ENCODE measurements around the gene TMEM187. TPM values are rescaled to one million over a fixed set of nuclear protein-coding genes. Genes with fewer than 3 reads are reported as not detected.

The TMEM187 gene
- total RNA-seq: 1 to 10 TPM; 5.9 to 6.2 TPM

- H3K27ac Mint-ChIP-seq: peak within 1 kb of the TSS; percentile 100
- peaks cover 40% of the 10 kb centered on the region for H3K36me3 Mint-ChIP-seq (ENCODE audit: low read depth)
- ATAC-seq: peak; percentile 50
- peak within 1 kb of the TSS; percentile 100 for H3K4me3 Mint-ChIP-seq
- no peaks in the 10 kb centered on the region for H3K9me3 Mint-ChIP-seq (ENCODE audit: insufficient read depth)
- peaks cover 23% of the 10 kb centered on the region for H3K4me1 Mint-ChIP-seq (ENCODE audit: low read depth)
- POLR2A ChIA-PET: interaction anchor here (0.8 to 9.0 kb wide), 6 partner anchors 11 to 359 kb away, joined by 3 to 117 read pairs (median 6); partner anchors contain the start of gene ARHGAP4
- peak; percentile 93 for DNase-seq
- H3K27me3 Mint-ChIP-seq (ENCODE audit: low read depth): no peaks in the 10 kb centered on the region
- CTCF ChIA-PET: interaction anchor here (1.5 to 7.0 kb wide), 3 partner anchors 8 to 48 kb away, joined by 5 to 37 read pairs (median 6); partner anchors contain the start of gene ARHGAP4
Observed at GRCh38 chrX:153972368-153973126, at the start of gene TMEM187. Gene TMEM187 (plus strand): TSS chrX:153972754. CDS start chrX:153982063, 9,309 bp downstream.

- peaks cover 44% of the 10 kb centered on the region for H3K36me3 Mint-ChIP-seq (ENCODE audit: low read depth)
- peak overlapping the region; percentile 96 for H3K27ac Mint-ChIP-seq
- POLR2A ChIA-PET: interaction anchor here (0.8 to 9.3 kb wide), 3 partner anchors 12 to 47 kb away, joined by 3 to 90 read pairs (median 84); partner anchors contain the start of genes HCFC1, RENBP and TMEM187
Observed at GRCh38 chrX:153922932-153923857, 49.4 kb upstream of the TMEM187 start.

GRCh38 chrX:153924149-153924861 is 48.2 kb upstream of the TMEM187 start:
- DNase-seq (peak; percentile 52), ATAC-seq (no peak)
- no peaks in the 10 kb centered on the region for H3K27me3 Mint-ChIP-seq (ENCODE audit: low read depth)
- POLR2A ChIA-PET: interaction anchor here (0.6 to 9.3 kb wide), 7 partner anchors 13 to 96 kb away, joined by 3 to 90 read pairs (median 5); partner anchors contain the start of genes HCFC1, RENBP and TMEM187
- H3K9me3 Mint-ChIP-seq (ENCODE audit: insufficient read depth): no peaks in the 10 kb centered on the region
- peaks cover 42% of the 10 kb centered on the region for H3K36me3 Mint-ChIP-seq (ENCODE audit: low read depth)
- CTCF ChIA-PET: interaction anchor here (0.9 to 10.6 kb wide), 7 partner anchors 11 to 45 kb away, joined by 3 to 228 read pairs (median 5); partner anchors contain the start of genes HCFC1, NAA10, RENBP and TMEM187
- H3K4me3 Mint-ChIP-seq: peak overlapping the region; percentile 95
- peaks cover 28% of the 10 kb centered on the region for H3K4me1 Mint-ChIP-seq (ENCODE audit: low read depth)
- H3K27ac Mint-ChIP-seq: peak overlapping the region; percentile 96

More at GRCh38 chrX:153922932-153923857, 49.4 kb upstream of the TMEM187 start:
- H3K4me3 Mint-ChIP-seq: peak overlapping the region; percentile 95
- H3K27me3 Mint-ChIP-seq (ENCODE audit: low read depth): no peaks in the 10 kb centered on the region
- peaks cover 23% of the 10 kb centered on the region for H3K4me1 Mint-ChIP-seq (ENCODE audit: low read depth)
- CTCF ChIA-PET: interaction anchor here (1.1 to 10.6 kb wide), 7 partner anchors 10 to 46 kb away, joined by 3 to 228 read pairs (median 4); partner anchors contain the start of genes HCFC1, RENBP and TMEM187
- ATAC-seq (no peak), DNase-seq (no peak)
- H3K9me3 Mint-ChIP-seq (ENCODE audit: insufficient read depth): no peaks in the 10 kb centered on the region

GRCh38 chrX:153925387-153925738 is 47.2 kb upstream of the TMEM187 start:
- Mint-ChIP-seq H3K27ac (peak overlapping the region; percentile 96), H3K36me3 (ENCODE audit: low read depth) (peaks cover 41% of the 10 kb centered on the region), H3K9me3 (ENCODE audit: insufficient read depth) (no peaks in the 10 kb centered on the region), H3K4me1 (ENCODE audit: low read depth) (peaks cover 29% of the 10 kb centered on the region), H3K4me3 (peak overlapping the region; percentile 95), H3K27me3 (ENCODE audit: low read depth) (no peaks in the 10 kb centered on the region)
- ChIA-PET POLR2A (interaction anchor here (1.0 to 9.3 kb wide), 9 partner anchors 11 to 198 kb away, joined by 3 to 90 read pairs (median 6); partner anchors contain the start of genes HCFC1, RENBP and TMEM187), CTCF (interaction anchor here (1.0 to 10.6 kb wide), 8 partner anchors 10 to 131 kb away, joined by 3 to 228 read pairs (median 6); partner anchors contain the start of genes HCFC1, IDH3G, NAA10 and RENBP)
- DNase-seq (no peak), ATAC-seq (no peak)

GRCh38 chrX:153925739-153926551 is 46.6 kb upstream of the TMEM187 start, which contains the start of gene ARHGAP4:
Gene ARHGAP4 (minus strand): TSS chrX:153926264. CDS start chrX:153926202, 62 bp downstream.
- ChIA-PET CTCF (interaction anchor here (1.0 to 10.6 kb wide), 6 partner anchors 15 to 132 kb away, joined by 3 to 228 read pairs (median 6); partner anchors contain the start of genes HCFC1, IDH3G, RENBP and SSR4), POLR2A (interaction anchor here (0.6 to 9.3 kb wide), 16 partner anchors 11 to 199 kb away, joined by 3 to 90 read pairs (median 4); partner anchors contain the start of genes HCFC1, RENBP and TMEM187)
- no peaks in the 10 kb centered on the region for H3K9me3 Mint-ChIP-seq (ENCODE audit: insufficient read depth)
- ATAC-seq: peak; percentile 6
- peak within 1 kb of the TSS; percentile 98 for H3K27ac Mint-ChIP-seq
- peaks cover 47% of the 10 kb centered on the region for H3K36me3 Mint-ChIP-seq (ENCODE audit: low read depth)
- DNase-seq: peak; percentile 60
- H3K4me1 Mint-ChIP-seq (ENCODE audit: low read depth): peaks cover 35% of the 10 kb centered on the region
- peak within 1 kb of the TSS; percentile 95 for H3K4me3 Mint-ChIP-seq
- H3K27me3 Mint-ChIP-seq (ENCODE audit: low read depth): no peaks in the 10 kb centered on the region

- ChIA-PET POLR2A (interaction anchor here (0.6 to 9.3 kb wide), 15 partner anchors 10 to 94 kb away, joined by 3 to 90 read pairs (median 4); partner anchors contain the start of genes HCFC1, RENBP and TMEM187), CTCF (interaction anchor here (0.8 to 10.6 kb wide), 3 partner anchors 22 to 447 kb away, joined by 3 to 228 read pairs (median 37); partner anchors contain the start of genes HCFC1, RENBP and TMEM187)
- H3K9me3 Mint-ChIP-seq (ENCODE audit: insufficient read depth): no peaks in the 10 kb centered on the region
- H3K4me3 Mint-ChIP-seq: peak overlapping the region; percentile 84
- no peak for DNase-seq
- peak overlapping the region; percentile 98 for H3K27ac Mint-ChIP-seq
- ATAC-seq: peak; percentile 5
- H3K4me1 Mint-ChIP-seq (ENCODE audit: low read depth): peaks cover 39% of the 10 kb centered on the region
- H3K27me3 Mint-ChIP-seq (ENCODE audit: low read depth): no peaks in the 10 kb centered on the region
- peaks cover 50% of the 10 kb centered on the region for H3K36me3 Mint-ChIP-seq (ENCODE audit: low read depth)
Observed at GRCh38 chrX:153926552-153926857, 46.0 kb upstream of the TMEM187 start.

- peak; percentile 87 for DNase-seq
- peak; percentile 42 for ATAC-seq
- ChIA-PET CTCF (interaction anchor here (0.8 to 10.6 kb wide), 4 partner anchors 13 to 446 kb away, joined by 3 to 228 read pairs (median 20); partner anchors contain the start of genes HCFC1, RENBP and TMEM187), POLR2A (interaction anchor here (0.6 to 9.3 kb wide), 15 partner anchors 9 to 168 kb away, joined by 3 to 90 read pairs (median 4); partner anchors contain the start of genes HCFC1, RENBP and TMEM187)
- H3K4me1 Mint-ChIP-seq (ENCODE audit: low read depth): peaks cover 36% of the 10 kb centered on the region
- peak overlapping the region; percentile 84 for H3K4me3 Mint-ChIP-seq
- H3K27ac Mint-ChIP-seq: peak overlapping the region; percentile 98
- peaks cover 51% of the 10 kb centered on the region for H3K36me3 Mint-ChIP-seq (ENCODE audit: low read depth)
- no peaks in the 10 kb centered on the region for H3K27me3 Mint-ChIP-seq (ENCODE audit: low read depth)
- H3K9me3 Mint-ChIP-seq (ENCODE audit: insufficient read depth): no peaks in the 10 kb centered on the region
Observed at GRCh38 chrX:153926858-153927671, 45.5 kb upstream of the TMEM187 start.

- peak overlapping the region; percentile 84 for H3K4me3 Mint-ChIP-seq
- ATAC-seq: peak; percentile 1
- POLR2A ChIA-PET: interaction anchor here (0.6 to 9.3 kb wide), 9 partner anchors 12 to 167 kb away, joined by 3 to 90 read pairs (median 5); partner anchors contain the start of genes HCFC1, RENBP and TMEM187
- no peaks in the 10 kb centered on the region for H3K9me3 Mint-ChIP-seq (ENCODE audit: insufficient read depth)
- H3K27ac Mint-ChIP-seq: peak overlapping the region; percentile 98
- peak; percentile 44 for DNase-seq
- CTCF ChIA-PET: interaction anchor here (1.3 to 10.6 kb wide), 4 partner anchors 12 to 162 kb away, joined by 3 to 228 read pairs (median 20); partner anchors contain the start of genes HCFC1, RENBP and TMEM187
- peaks cover 31% of the 10 kb centered on the region for H3K4me1 Mint-ChIP-seq (ENCODE audit: low read depth)
- no peaks in the 10 kb centered on the region for H3K27me3 Mint-ChIP-seq (ENCODE audit: low read depth)
- H3K36me3 Mint-ChIP-seq (ENCODE audit: low read depth): peaks cover 47% of the 10 kb centered on the region
Observed at GRCh38 chrX:153927672-153927921, 45.0 kb upstream of the TMEM187 start.
